ENCODE data around the gene NFKBIA.

DNA sequence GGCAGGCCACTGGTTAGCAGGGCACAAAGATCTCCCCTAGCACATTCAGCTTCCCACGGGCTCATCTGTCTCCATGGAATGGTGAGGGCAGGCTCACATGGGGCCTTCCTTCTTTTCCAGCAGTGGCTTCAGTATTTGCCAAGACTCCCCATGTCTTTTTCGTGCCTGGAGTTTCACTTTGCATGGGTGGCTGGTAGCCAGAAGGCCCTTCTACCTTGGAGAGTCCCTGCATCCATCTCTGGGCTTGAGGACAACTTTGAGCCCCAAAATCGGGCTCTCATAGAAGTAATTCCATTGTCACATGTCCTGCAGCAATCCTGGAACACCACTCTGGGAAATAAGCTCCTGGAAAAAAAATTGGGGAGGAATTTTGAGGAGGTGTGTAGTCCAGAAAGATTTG, 42.1 kb downstream of the NFKBIA start:
- TF ChIP-seq, protein P1, sequence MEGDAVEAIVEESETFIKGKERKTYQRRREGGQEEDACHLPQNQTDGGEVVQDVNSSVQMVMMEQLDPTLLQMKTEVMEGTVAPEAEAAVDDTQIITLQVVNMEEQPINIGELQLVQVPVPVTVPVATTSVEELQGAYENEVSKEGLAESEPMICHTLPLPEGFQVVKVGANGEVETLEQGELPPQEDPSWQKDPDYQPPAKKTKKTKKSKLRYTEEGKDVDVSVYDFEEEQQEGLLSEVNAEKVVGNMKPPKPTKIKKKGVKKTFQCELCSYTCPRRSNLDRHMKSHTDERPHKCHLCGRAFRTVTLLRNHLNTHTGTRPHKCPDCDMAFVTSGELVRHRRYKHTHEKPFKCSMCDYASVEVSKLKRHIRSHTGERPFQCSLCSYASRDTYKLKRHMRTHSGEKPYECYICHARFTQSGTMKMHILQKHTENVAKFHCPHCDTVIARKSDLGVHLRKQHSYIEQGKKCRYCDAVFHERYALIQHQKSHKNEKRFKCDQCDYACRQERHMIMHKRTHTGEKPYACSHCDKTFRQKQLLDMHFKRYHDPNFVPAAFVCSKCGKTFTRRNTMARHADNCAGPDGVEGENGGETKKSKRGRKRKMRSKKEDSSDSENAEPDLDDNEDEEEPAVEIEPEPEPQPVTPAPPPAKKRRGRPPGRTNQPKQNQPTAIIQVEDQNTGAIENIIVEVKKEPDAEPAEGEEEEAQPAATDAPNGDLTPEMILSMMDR (conservative IDR thresholded peaks at IDR 0.05): no peak
- TF ChIP-seq ZFX (IDR thresholded peaks at IDR 0.05): no peak

All from C4-2B (cell line).